B cell (primary cell): Measurements from ENCODE around the gene DOCK3. TPM values are rescaled to one million over a fixed set of nuclear protein-coding genes. Genes with fewer than 3 reads are reported as not detected.

ENCODE experiments used
- ATAC-seq: fragments of 200-7000 bp; cut with Tn5 transposase; one replicate; pipeline ENCODE4 v1.10.0; 2021; ENCODE audit warnings: low read depth, mild to moderate bottlenecking, moderate number of reproducible peaks, moderate library complexity
- CTCF ChIA-PET: fragments of 350-600 bp; sonication (Branson Sonifier 250); formaldehyde crosslinking; loops from one replicate; lab custom pipeline; 2021; ENCODE audit warnings: antibody characterized with exemption, inconsistent platforms; lab: Charles Lee
- POLR2A ChIA-PET: fragments of 350-600 bp; sonication (Branson Sonifier 250); formaldehyde crosslinking; loops from one replicate; lab custom pipeline; 2021; ENCODE audit warnings: antibody characterized with exemption; lab: Charles Lee
- DNase-seq: peaks from one replicate; pipeline ENCODE4 v3.0.0; 2013
- H2AFZ ChIP-seq: 2 replicates; pipeline ENCODE4 v1.6.1; 2012; ENCODE audit warnings: mild to moderate bottlenecking, low read depth, low read length; ENCODE audit not compliant: insufficient read depth, poor library complexity, severe bottlenecking
- H3K27ac ChIP-seq, 2 donors: 1 replicate in 1 of 2; 2 replicates in 1 of 2; pipeline ENCODE4 v1.5.1; 2012 to 2013; ENCODE audit warnings: low read length in 2 of 2, mild to moderate bottlenecking in 2 of 2, moderate library complexity in 1 of 2
- H3K27me3 ChIP-seq, 4 experiments: fragments of 200-600 bp in 1 of 4; sonication (generic) in 1 of 4; replicated peaks in 1 of 4; 1 replicate in 2 of 4; 2 replicates in 2 of 4; pipeline versions ENCODE4 v1.6.1 to v1.7.0; 2013 to 2016; ENCODE audit warnings: low read length in 3 of 4, mild to moderate bottlenecking in 2 of 4, mixed read lengths in 1 of 4, moderate library complexity in 1 of 4; ENCODE audit not compliant: insufficient read depth in 4 of 4, control insufficient read depth in 3 of 4; ENCODE audit errors: control extremely low read depth in 1 of 4
- H3K36me3 ChIP-seq, 2 experiments: replicated peaks in 1 of 2; 1 replicate in 1 of 2; 2 replicates in 1 of 2; pipeline versions ENCODE4 v1.6.1 to v1.7.1; 2013; ENCODE audit warnings: low read length in 1 of 2; ENCODE audit not compliant: insufficient read depth in 2 of 2, control insufficient read depth in 1 of 2; ENCODE audit errors: control extremely low read depth in 1 of 2, extremely low read depth in 1 of 2
- H3K4me1 ChIP-seq, 2 donors: fragments of 200-600 bp in 1 of 2; sonication (generic) in 1 of 2; 1 replicate in 1 of 2; 2 replicates in 1 of 2; pipeline versions ENCODE4 v1.5.1 to v1.6.1; 2013 to 2017; ENCODE audit warnings: low read length in 2 of 2; ENCODE audit not compliant: control insufficient read depth in 2 of 2, insufficient read depth in 2 of 2
- H3K4me2 ChIP-seq: replicated peaks from 2 replicates; pipeline ENCODE3; 2012; ENCODE audit warnings: mild to moderate bottlenecking, low read depth, low read length; ENCODE audit not compliant: poor library complexity, severe bottlenecking
- H3K4me3 ChIP-seq, 5 experiments: fragments of 200-600 bp in 1 of 5; sonication (generic) in 1 of 5; 1 replicate in 3 of 5; 2 replicates in 2 of 5; pipeline versions ENCODE4 v1.5.1 to v1.7.0; 2011 to 2016; ENCODE audit warnings: low read length in 4 of 5, mild to moderate bottlenecking in 4 of 5, low read depth in 2 of 5, control low read depth in 1 of 5, moderate library complexity in 1 of 5; ENCODE audit not compliant: insufficient read depth in 1 of 5; ENCODE audit errors: control extremely low read depth in 1 of 5, extremely low read depth in 1 of 5
- H3K79me2 ChIP-seq: fragments of 200-600 bp; sonication (generic); one replicate; pipeline ENCODE4 v1.6.0; 2016; ENCODE audit warnings: low read length; ENCODE audit not compliant: control insufficient read depth, insufficient read depth
- H3K9ac ChIP-seq: fragments of 200-600 bp; sonication (generic); 2 replicates; pipeline ENCODE4 v1.6.1; 2017; ENCODE audit warnings: mild to moderate bottlenecking, low read length, moderate library complexity
- H3K9me3 ChIP-seq, 3 donors: one replicate each; pipeline versions ENCODE4 v1.6.1 to v1.7.1; 2013; ENCODE audit warnings: low read length in 2 of 3; ENCODE audit not compliant: control insufficient read depth in 2 of 3, insufficient read depth in 1 of 3; ENCODE audit errors: control extremely low read depth in 1 of 3
- H4K20me1 ChIP-seq: 2 replicates; pipeline ENCODE4 v1.6.0; 2012; ENCODE audit warnings: mild to moderate bottlenecking, low read length; ENCODE audit not compliant: insufficient read depth, control insufficient read depth, poor library complexity, severe bottlenecking
- H3K27ac Mint-ChIP-seq: one replicate; pipeline ENCODE4 v1.8.0; 2021; ENCODE audit warnings: mixed read lengths
- H3K27me3 Mint-ChIP-seq: one replicate; pipeline ENCODE4 v1.8.0; 2021; ENCODE audit warnings: mixed read lengths
- H3K4me1 Mint-ChIP-seq: one replicate; pipeline ENCODE4 v1.8.0; 2021; ENCODE audit warnings: mixed read lengths
- H3K4me3 Mint-ChIP-seq: one replicate; pipeline ENCODE4 v1.8.0; 2021; ENCODE audit warnings: mixed read lengths
- H3K9me3 Mint-ChIP-seq: one replicate; pipeline ENCODE4 v1.8.0; 2022; ENCODE audit warnings: mixed read lengths; ENCODE audit not compliant: insufficient read depth
- EZH2 ChIP-seq: IDR thresholded peaks from 2 replicates; pipeline ENCODE4 v1.6.1; 2012; ENCODE audit warnings: borderline replicate concordance, low read depth, mild to moderate bottlenecking, moderate library complexity, low read length; ENCODE audit not compliant: insufficient read depth, poor library complexity, severe bottlenecking
- WGBS: methylation state at CpG from one replicate; pipeline ENCODE4 v1.1.5; 2013; ENCODE audit warnings: missing lambda C conversion rate; ENCODE audit not compliant: insufficient coverage; 5-methylcytosine and 5-hydroxymethylcytosine counted together
- intact Hi-C: fragments of 100-400 bp; cut with micrococcal nuclease; formaldehyde crosslinking; loops from one replicate; pipeline ENCODE4 v1.10.0; 2022
- polyA plus RNA-seq: library from polyadenylated mRNA; depleted of rRNA; stranded (reverse); fragments of >200 nt; gene quantifications from 2 replicates; pipeline ENCODE4 v1.2.3, GENCODE V29; 2012
- total RNA-seq, 2 donors: library from RNA; stranded (reverse); fragments of 120-200 nt in 1 of 2; gene quantifications; 1 replicate in 1 of 2; 2 replicates in 1 of 2; pipeline versions ENCODE4 v1.2.3 to v1.2.4, GENCODE V29; 2013 to 2022
- TF ChIP-seq, protein P1 (sequence below): fragments of 200-600 bp; IDR thresholded peaks from one replicate; pipeline ENCODE4 v1.8.0; 2022; ENCODE audit warnings: antibody characterized with exemption, mild to moderate bottlenecking

The DOCK3 gene
- total and polyA plus RNA-seq, 2 donors (not counting 1 experiment from before 2014, with no cell fraction given): 0.06 to 0.30 TPM

- no peak for ATAC-seq
- Histone ChIP-seq H3K9ac (no peak overlapping the region), H4K20me1 (no peaks in the 10 kb centered on the region), H3K27me3 (no peaks in the 10 kb centered on the region), H3K4me1 (no peaks in the 10 kb centered on the region), H3K9me3 (no peaks in the 10 kb centered on the region), H2AFZ (no peak overlapping the region), H3K4me3 (no peak overlapping the region), H3K27ac (no peak overlapping the region), H3K79me2 (no peaks in the 10 kb centered on the region), H3K36me3 (no peaks in the 10 kb centered on the region), H3K4me2 (no peak overlapping the region)
- 94% methylated on average over 2 of the region's 3 CpGs for WGBS
- TF ChIP-seq, protein P1, sequence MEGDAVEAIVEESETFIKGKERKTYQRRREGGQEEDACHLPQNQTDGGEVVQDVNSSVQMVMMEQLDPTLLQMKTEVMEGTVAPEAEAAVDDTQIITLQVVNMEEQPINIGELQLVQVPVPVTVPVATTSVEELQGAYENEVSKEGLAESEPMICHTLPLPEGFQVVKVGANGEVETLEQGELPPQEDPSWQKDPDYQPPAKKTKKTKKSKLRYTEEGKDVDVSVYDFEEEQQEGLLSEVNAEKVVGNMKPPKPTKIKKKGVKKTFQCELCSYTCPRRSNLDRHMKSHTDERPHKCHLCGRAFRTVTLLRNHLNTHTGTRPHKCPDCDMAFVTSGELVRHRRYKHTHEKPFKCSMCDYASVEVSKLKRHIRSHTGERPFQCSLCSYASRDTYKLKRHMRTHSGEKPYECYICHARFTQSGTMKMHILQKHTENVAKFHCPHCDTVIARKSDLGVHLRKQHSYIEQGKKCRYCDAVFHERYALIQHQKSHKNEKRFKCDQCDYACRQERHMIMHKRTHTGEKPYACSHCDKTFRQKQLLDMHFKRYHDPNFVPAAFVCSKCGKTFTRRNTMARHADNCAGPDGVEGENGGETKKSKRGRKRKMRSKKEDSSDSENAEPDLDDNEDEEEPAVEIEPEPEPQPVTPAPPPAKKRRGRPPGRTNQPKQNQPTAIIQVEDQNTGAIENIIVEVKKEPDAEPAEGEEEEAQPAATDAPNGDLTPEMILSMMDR: no peak
- TF ChIP-seq EZH2: no peak
- no peak for DNase-seq
- Mint-ChIP-seq H3K27ac (no peak overlapping the region), H3K4me1 (no peaks in the 10 kb centered on the region), H3K27me3 (no peaks in the 10 kb centered on the region), H3K4me3 (no peak overlapping the region), H3K9me3 (no peaks in the 10 kb centered on the region)
- POLR2A ChIA-PET: no interaction called here
- intact Hi-C loops: no loop called here
- CTCF ChIA-PET: interaction anchor here (1.0 to 11.8 kb wide), 2 partner anchors 27 to 37 kb away, joined by 4 to 224 read pairs; partner anchors contain the start of genes CISH and MAPKAPK3
Measured at GRCh38 chr3:50655009-50655830, 19.5 kb upstream of the DOCK3 start.
